ENCODE data around the gene NBAS. TPM values are rescaled to one million over a fixed set of nuclear protein-coding genes. Genes with fewer than 3 reads are reported as not detected.

Gene NBAS
- total and polyA plus RNA-seq, 2 of the 13 experiments (the other 11 are each of a cell fraction or from before 2014, with no cell fraction given) = 33.6 to 58.7 TPM

- TF ChIP-seq KLF12 (CRISPR knock-in tag; IDR thresholded peaks at IDR 0.05; ENCODE audit: borderline replicate concordance) (no peak), HINFP (CRISPR knock-in tag; IDR thresholded peaks at IDR 0.05; ENCODE audit: low read depth) (peak; percentile 56; the same call in 1 of the 2 replicates), TBL1XR1 (IDR thresholded peaks at IDR 0.05; ENCODE audit: borderline replicate concordance, low read length, partially characterized antibody) (peak; percentile 45), ZBED4 (CRISPR knock-in tag; IDR thresholded peaks at IDR 0.05; ENCODE audit: borderline replicate concordance) (0 out of 2 replicates have a peak, but pooled peaks have one; percentile 61), MTF2 (CRISPR knock-in tag; IDR thresholded peaks at IDR 0.05; ENCODE audit: borderline replicate concordance) (no peak), ZBTB7A (CRISPR knock-in tag; IDR thresholded peaks at IDR 0.05) (0 out of 2 replicates have a peak, but pooled peaks have one; percentile 22), ATAD3A (CRISPR knock-in tag; IDR thresholded peaks at IDR 0.05) (no peak), HMGA1 (CRISPR knock-in tag; conservative IDR thresholded peaks at IDR 0.05) (no peak), MEIS2 (CRISPR knock-in tag; IDR thresholded peaks at IDR 0.05) (no peak), ZNF616 (CRISPR knock-in tag; IDR thresholded peaks at IDR 0.05; ENCODE audit: low read depth) (no peak; the same call in 1 of the 2 replicates), ZNF510 (CRISPR knock-in tag; IDR thresholded peaks at IDR 0.05; ENCODE audit: low read depth) (peak; percentile 86; the same call in 1 of the 2 replicates), ZFP37 (CRISPR knock-in tag; IDR thresholded peaks at IDR 0.05; ENCODE audit: borderline replicate concordance) (no peak), SPEN (CRISPR knock-in tag; IDR thresholded peaks at IDR 0.05; ENCODE audit: low read depth) (peak; percentile 67), ZNF704 (CRISPR knock-in tag; IDR thresholded peaks at IDR 0.05; ENCODE audit: borderline replicate concordance) (no peak), GATA4 (IDR thresholded peaks at IDR 0.05; ENCODE audit: borderline replicate concordance, low read depth) (0 out of 2 replicates have a peak, but pooled peaks have one; percentile 30), NFIB (CRISPR knock-in tag; IDR thresholded peaks at IDR 0.05; ENCODE audit: borderline replicate concordance) (no peak), E2F1 (CRISPR knock-in tag; IDR thresholded peaks at IDR 0.05) (no peak), POLR2A (IDR thresholded peaks at IDR 0.05; ENCODE audit: insufficient read depth in 1 of 2, low read depth in 2 of 2, low read length in 2 of 2) (peak; percentile 80 to 88), ZNF207 (IDR thresholded peaks at IDR 0.05; ENCODE audit: borderline replicate concordance) (no peak), ZBTB8A (CRISPR knock-in tag; IDR thresholded peaks at IDR 0.05; ENCODE audit: borderline replicate concordance, low read depth) (peak; percentile 46; the same call in 1 of the 2 replicates)
These were observed at the start of gene NBAS (continued) for GRCh38 chr2:15560988-15561573.

All from HepG2 (cell line).